NCI-H2081 (cell line): ENCODE results near the gene SLC44A4.
A peak's percentile ranks its signal among the peaks of the same experiment; 100 is the strongest.

Experiments
- DNase-seq, 2 experiments: peaks; one replicate each; lab custom pipeline; 2025; lab: John Stamatoyannopoulos, UW

The SLC44A4 gene

DNA sequence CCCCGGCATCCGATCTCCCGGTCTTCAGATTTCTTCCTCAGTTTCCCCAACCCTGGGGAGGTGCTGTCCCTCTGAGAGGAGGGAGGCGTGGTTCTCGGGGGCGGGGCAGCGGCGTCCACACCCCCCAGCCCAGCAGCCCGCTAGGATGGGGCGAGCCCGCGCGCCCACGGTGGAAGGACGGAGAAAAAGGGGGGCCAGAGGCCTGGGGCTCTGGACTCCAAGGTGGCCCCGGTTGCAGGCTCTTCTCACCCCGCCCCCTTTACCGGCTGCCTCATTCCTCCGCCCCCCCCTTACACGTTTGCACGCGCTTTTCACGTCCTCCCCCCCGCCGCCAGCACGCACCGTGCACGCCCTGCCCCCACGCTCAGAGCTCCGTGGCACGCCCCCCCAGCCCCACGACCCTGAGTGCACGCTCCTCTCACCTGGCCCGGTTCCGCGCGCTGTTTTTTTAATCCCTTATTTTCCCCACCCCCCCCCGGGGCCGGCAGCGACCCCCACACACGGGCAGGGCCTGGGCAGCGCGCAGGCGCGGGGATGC, 22.7 kb upstream of the SLC44A4 start:
- peak; percentile 26 to 27 for DNase-seq

DNA sequence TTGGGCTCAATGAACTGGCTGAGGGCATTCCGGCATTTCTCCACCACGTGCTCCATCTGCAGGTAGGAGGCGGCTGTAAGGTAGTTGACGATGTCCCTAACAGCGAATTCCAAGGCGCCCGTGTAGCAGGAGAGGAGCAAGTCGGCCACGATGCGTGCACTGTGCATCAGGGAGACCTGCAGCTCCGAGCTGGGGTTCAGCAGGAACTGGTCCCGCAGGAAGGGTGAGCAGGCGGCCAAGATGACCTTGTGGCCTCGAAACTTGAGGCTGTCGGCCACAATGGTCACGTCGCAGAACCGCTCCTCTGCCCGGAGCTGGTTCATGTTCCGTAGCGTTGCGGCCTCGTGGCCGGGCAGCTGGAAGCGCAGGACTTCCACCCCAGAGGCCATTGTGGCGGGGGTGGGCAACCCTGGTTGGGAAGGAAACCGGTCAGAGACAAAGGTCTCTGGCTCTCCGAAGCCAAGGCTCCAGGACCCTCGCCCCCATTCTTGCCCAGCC, 22.2 kb upstream of the SLC44A4 start:
- peak in 1 of 2 experiments; percentile 2 for DNase-seq

GRCh38 chr6:31899882-31900722, 21.3 kb upstream of the SLC44A4 start:
- DNase-seq = no peak

GRCh38 chr6:31899215-31899614, 20.4 kb upstream of the SLC44A4 start:
- DNase-seq = no peak

- DNase-seq = peak; percentile 42 to 63
These were observed 19.7 kb upstream of the SLC44A4 start for GRCh38 chr6:31898383-31899011.

DNA sequence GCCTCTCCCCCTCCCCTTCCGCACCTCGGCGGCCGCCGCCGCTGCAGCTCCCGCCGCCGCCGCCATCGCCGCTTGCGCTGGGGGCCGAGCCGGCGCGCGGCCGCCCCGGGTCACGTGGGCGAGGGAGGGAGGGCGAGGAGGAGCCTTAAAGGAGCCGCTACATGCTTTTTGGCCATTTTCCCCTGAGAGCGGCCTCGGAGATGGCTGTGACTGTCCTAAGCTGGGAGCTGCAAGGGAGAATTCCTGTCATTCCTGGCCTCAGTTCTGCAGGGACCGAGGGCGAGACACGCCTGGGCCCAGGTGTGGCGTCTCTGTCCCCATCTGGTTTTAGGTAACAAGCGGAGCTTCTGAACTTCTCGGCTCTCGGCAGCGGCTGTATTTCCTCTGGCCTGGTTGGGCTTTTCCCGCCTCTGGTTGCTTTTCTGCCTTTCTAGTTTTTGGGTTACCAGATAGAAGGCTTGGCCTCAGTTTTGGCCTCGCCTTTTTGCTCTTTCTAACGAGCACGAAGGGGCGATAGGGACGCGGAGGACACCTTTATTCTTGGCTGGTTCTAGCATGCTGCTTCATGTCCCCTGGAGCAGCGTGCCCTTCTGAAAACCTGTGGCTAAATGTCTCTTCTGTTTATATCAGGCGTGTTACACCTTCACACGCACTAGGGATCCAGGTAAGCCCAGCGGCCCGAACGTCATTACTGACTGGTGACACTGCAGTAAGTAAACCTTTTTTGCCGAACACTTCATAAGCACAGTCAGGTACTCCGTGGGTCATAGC, 19.0 kb upstream of the SLC44A4 start, which contains the start of gene EHMT2:
Gene EHMT2, minus strand, starts transcription at position 87 of the 771 bp plus-strand sequence. Its CDS starts 21 bp downstream, at position 66.
- DNase-seq = peak; percentile 79 to 87

DNA sequence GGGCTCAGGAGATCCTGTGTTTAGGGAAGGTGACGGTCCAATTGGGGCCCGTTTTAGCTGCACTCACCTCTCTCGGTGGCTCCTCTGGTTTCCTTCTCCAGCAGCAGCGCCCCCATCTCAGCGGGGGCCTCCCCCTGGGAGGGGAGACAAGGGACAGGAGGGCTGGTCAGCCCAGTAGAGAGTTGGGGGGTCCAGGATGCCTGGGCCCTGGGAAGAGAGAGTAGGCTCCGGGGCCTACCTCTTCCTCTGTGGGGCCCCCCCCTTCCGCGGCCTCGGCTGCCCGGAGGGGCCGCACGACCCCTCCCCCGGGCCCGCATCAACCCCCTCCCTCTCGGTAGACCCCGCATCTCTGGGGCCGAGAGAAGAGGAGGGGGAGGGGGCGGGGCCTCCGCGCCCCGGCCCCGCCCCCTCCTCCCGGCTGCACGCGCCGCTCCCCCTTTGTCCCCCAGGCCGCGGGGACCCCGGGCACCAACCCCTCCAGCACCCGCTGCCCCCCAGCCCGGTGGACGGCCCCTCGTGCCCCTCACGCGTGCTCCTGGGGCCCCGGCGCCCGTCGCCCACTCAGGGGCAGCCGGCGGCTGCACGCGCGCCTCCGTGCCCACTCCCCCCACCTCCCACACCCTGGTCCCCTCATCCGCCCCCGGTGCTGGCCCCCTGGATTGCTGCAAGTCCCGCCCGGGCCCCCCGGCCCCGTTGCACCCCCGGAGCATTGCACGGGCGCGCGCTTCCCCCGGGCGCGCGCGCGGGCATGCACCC, 18.2 kb upstream of the SLC44A4 start:
- DNase-seq = no peak

GRCh38 chr6:31896493-31896855, 17.7 kb upstream of the SLC44A4 start:
- DNase-seq = no peak

GRCh38 chr6:31892821-31893220, 14.0 kb upstream of the SLC44A4 start:
- no peak for DNase-seq

DNA sequence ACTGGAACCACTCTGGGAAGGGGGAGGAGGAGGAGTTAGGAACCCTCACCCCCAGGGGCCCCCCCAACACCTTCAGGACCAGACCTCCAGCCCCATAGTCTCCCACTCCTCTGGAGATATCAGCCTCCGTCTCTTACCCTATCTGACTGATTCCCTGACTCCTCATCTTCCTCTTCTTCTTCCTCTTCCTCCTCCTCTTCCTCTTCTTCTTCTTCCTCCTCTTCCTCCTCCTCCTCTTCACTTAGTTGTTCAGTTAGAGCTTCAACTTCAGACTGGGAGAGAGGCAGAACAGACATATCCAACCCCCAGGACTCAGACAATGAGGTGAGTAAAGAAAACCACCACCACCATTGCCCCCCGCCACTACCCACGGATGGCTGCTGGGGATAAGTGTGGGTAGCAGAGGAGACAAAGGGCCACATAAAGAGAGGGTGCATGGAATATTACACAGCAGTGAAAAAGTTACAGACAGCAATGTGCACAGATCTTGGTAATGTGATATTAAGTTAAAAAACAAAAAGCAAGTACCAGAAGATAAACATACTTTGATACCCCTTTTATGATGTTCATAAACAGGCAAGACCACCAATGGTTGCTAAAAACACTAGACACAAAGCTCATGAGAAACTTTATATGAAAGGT, 10.7 kb upstream of the SLC44A4 start:
- no peak for DNase-seq

GRCh38 chr6:31888276-31889258, 9.8 kb upstream of the SLC44A4 start:
- no peak for DNase-seq

DNA sequence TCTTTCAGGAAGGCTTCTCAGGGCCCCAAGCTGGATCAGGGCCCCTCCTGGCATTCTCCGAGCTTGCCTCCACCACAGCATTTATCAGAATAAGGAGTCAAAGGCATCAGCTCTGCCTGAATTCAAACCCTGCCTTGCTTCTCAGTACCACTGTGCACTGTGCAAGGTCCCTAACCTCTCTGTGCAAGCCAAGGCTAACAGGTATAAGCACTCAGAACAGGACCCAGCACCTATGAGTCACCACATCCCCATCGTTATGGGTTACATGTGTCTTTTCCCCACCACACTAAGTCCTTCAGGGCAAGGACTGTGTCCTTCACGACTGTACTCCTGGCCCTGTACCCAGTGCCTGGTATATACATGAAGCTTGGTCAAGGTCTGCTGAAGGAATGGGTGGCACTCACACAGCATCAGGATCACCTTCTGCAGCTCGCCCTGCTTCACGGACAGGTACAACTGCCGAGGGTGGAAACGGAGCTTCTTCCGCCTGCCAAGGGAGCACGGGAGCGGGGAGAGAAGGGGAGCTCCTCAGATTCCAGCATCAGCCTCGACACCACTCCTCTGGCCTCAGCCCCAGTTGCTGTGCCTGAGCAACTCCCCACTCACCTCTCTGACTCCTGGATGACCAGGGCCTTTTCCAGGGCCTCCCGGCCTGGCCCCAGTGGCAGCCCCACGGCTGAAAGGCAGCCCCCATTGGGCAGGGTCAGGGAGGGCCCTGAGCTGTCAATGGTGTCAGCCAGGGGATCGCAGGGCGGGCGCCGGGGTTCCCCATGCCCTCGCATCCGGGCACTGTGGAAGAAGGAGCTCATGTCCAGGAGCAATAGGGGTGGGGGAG, 8.6 kb upstream of the SLC44A4 start:
- no peak for DNase-seq

DNA sequence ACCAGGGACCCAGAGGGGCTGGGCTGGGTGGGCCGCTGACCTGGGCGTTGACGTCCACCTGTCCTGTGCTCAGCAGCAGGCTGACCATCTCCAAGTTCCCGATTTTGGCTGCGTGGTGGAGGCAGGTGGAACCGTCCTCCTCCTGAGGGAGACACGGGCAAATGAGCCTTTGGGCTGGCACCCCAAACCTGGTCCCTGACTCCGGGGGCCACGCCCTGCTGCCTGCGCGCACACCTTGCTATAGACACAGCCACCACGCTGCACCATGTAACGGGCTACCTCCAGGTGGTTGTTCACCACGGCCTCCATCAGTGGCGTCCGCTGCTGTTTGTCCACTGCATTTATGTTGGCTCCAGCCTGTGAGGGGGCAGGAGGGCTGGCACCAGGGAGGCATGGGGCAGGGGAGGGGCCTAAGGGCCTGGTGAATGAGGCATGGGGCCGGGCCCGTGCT, 7.8 kb upstream of the SLC44A4 start:
- DNase-seq = no peak

DNA sequence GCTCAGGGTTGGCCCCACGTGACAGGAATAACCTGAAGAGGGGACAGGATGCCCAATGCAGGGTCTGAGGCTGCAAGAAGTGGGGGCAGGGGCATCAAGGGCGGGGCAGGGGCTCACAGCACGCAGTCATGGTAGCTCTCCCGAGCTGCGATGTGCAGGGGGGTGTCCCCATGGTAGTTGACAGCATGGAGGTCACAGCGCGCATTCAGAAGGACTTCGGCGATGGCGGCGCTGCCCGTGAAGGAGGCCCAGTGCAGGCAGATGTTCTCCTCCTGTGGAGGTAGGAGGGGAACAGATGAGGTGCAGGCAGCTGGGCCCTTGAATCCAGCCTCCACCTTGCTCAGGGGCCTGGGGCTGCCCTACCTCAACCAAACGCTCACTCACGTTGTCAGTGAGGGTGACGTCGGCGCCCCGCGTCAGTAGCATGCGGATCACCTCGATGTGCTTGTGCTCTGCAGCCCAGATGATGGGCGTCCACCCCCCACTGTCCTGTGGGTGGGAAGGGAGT, 5.8 kb upstream of the SLC44A4 start:
- no peak for DNase-seq

- DNase-seq = no peak
These were observed 4.9 kb upstream of the SLC44A4 start for GRCh38 chr6:31883676-31884075.

DNA sequence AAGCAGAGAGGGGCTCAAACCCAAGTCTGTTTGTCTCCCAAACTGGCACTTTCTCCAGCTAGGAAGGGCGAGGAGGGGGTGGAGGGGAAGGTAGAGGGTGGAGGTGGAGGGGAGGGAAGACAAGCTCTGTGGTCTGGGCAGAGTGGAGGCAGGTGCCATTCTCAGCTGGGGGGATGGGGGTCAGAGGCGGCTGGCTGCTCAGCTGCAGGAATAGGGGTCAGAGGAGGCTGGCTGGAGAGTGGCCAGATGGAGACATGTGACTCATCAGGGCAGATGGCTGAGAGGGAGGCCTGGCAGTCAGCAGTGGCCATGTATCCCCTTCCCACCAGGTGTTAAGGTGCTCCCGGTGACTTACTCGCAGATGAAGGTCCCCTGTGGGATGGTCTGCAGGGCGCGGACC, 3.5 kb upstream of the SLC44A4 start:
- no peak for DNase-seq

GRCh38 chr6:31881136-31881859, 2.5 kb upstream of the SLC44A4 start:
- DNase-seq = no peak

DNA sequence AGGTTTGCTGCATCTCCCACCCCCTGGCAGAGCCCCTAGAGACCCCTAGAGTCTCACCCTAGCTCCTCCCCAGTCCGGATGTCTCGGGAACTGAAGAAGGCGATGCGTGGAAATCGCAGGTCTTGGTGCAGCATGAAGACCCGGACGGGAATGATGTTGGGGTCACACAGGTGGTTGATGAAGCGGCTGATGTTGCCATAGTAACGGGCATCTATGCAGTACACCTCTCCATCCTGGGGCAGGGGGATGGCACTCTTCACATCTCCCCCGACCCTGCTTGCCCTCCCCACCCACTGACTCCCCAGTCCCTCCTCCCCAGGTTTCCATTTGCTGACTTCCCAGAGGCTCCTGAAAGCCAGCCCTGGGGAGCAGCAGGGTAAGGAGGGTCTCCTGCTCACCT, 1.8 kb upstream of the SLC44A4 start:
- no peak for DNase-seq
